MM.1S (cell line): Measurements from ENCODE around the gene CENPB.
"Not testable (repeated sequence)": the region's sequence is repeated elsewhere in the genome, so short reads cannot be mapped to it uniquely, and the experiment has no call there.

Experiments
- CTCF ChIP-seq: fragments of 300-600 bp; sonication (generic); IDR thresholded peaks from 2 replicates; pipeline ENCODE4 v1.5.1; 2016; ENCODE audit warnings: antibody characterized with exemption, low read length, mixed read lengths
- EZH2 ChIP-seq: fragments of 300-600 bp; sonication (generic); optimal IDR thresholded peaks from 2 replicates; pipeline ENCODE3; 2017; ENCODE audit warnings: low read depth, mild to moderate bottlenecking, antibody characterized with exemption, low read length, mixed read lengths
- EZH2phosphoT487 ChIP-seq: fragments of 300-600 bp; sonication (generic); IDR thresholded peaks from 2 replicates; pipeline ENCODE4 v1.6.1; 2018; ENCODE audit warnings: antibody characterized with exemption, low read length

GRCh38 chr20:3789201-3789600 lies 2.7 kb upstream of the CENPB start:
- not testable (repeated sequence) for TF ChIP-seq CTCF, EZH2, EZH2phosphoT487
